Smooth muscle cell (in vitro differentiated cells): ENCODE measurements around the gene SPATA16. TPM values are rescaled to one million over a fixed set of nuclear protein-coding genes. Genes with fewer than 3 reads are reported as not detected.

Source experiments
- DNase-seq: peaks from one replicate; lab custom pipeline; 2025; ENCODE audit not compliant: unreplicated experiment; lab: John Stamatoyannopoulos, UW
- H2AFZ ChIP-seq: fragments of 200-600 bp; sonication (generic); 2 replicates; pipeline ENCODE4 v1.6.0; 2016; ENCODE audit warnings: antibody characterized with exemption, low read depth, mild to moderate bottlenecking
- H3F3A ChIP-seq: fragments of 200-600 bp; sonication (generic); 2 replicates; pipeline ENCODE4 v1.6.0; 2017; ENCODE audit warnings: antibody characterized with exemption, low read depth
- H3K27ac ChIP-seq: fragments of 200-600 bp; sonication (generic); 2 replicates; pipeline ENCODE4 v1.5.1; 2016; ENCODE audit warnings: low read depth, mild to moderate bottlenecking
- H3K27me3 ChIP-seq: fragments of 200-600 bp; sonication (generic); 2 replicates; pipeline ENCODE4 v1.6.1; 2016; ENCODE audit warnings: low read depth, mild to moderate bottlenecking
- H3K36me3 ChIP-seq: fragments of 200-600 bp; sonication (generic); 2 replicates; pipeline ENCODE4 v1.5.1; 2016; ENCODE audit warnings: low read depth
- H3K4me1 ChIP-seq: fragments of 200-600 bp; sonication (generic); 2 replicates; pipeline ENCODE4 v1.5.1; 2016; ENCODE audit warnings: low read depth
- H3K4me2 ChIP-seq: fragments of 200-600 bp; sonication (generic); 2 replicates; pipeline ENCODE4 v1.6.0; 2016; ENCODE audit warnings: mild to moderate bottlenecking
- H3K4me3 ChIP-seq: fragments of 200-600 bp; sonication (generic); 2 replicates; pipeline ENCODE4 v1.5.1; 2016; ENCODE audit warnings: mild to moderate bottlenecking
- H3K79me2 ChIP-seq: fragments of 200-600 bp; sonication (generic); 2 replicates; pipeline ENCODE4 v1.6.0; 2016; ENCODE audit warnings: low read depth, mild to moderate bottlenecking
- H3K9ac ChIP-seq: fragments of 200-600 bp; sonication (generic); 2 replicates; pipeline ENCODE4 v1.6.0; 2016; ENCODE audit warnings: low read depth
- H3K9me3 ChIP-seq: fragments of 200-600 bp; sonication (generic); replicated peaks from 2 replicates; pipeline ENCODE4 v1.5.1; 2016; ENCODE audit warnings: low read depth
- H4K20me1 ChIP-seq: fragments of 200-600 bp; sonication (generic); 2 replicates; pipeline ENCODE4 v1.6.0; 2016; ENCODE audit warnings: low read depth
- CTCF ChIP-seq: fragments of 200-600 bp; sonication (generic); IDR thresholded peaks from 2 replicates; pipeline ENCODE4 v1.5.1; 2017; ENCODE audit warnings: borderline replicate concordance, mild to moderate bottlenecking, antibody characterized with exemption; ENCODE audit not compliant: insufficient read depth, poor library complexity, severe bottlenecking
- WGBS: methylation state at CpG from one replicate; pipeline ENCODE4 v1.1.7; 2016; ENCODE audit warnings: low lambda C conversion rate; 5-methylcytosine and 5-hydroxymethylcytosine counted together
- polyA plus RNA-seq: library from polyadenylated mRNA; unstranded; fragments of >200 nt; fragmentation: Nextera tagmentation; extraction: Ambion mirVana; gene quantifications from 2 replicates; pipeline ENCODE4 v1.2.1, GENCODE V29; 2016
- total RNA-seq: library from RNA; depleted of rRNA; stranded (reverse); fragments of >200 nt; gene quantifications from 2 replicates; pipeline ENCODE4 v1.2.3, GENCODE V29; 2014

Gene SPATA16
- total and polyA plus RNA-seq, 2 experiments from 2014 or later: not detected

GRCh38 chr3:172915911-172916514 is 225.0 kb downstream of the SPATA16 start:
- Histone ChIP-seq H4K20me1 (no peaks in the 10 kb centered on the region), H3K4me3 (no peak overlapping the region), H2AFZ (no peak overlapping the region), H3K4me1 (peaks cover 8% of the 10 kb centered on the region), H3K9ac (no peak overlapping the region), H3K27ac (no peak overlapping the region), H3K4me2 (no peak overlapping the region), H3F3A (no peaks in the 10 kb centered on the region), H3K79me2 (no peaks in the 10 kb centered on the region), H3K36me3 (no peaks in the 10 kb centered on the region), H3K9me3 (no peaks in the 10 kb centered on the region), H3K27me3 (no peaks in the 10 kb centered on the region)
- TF ChIP-seq CTCF: no peak
- WGBS: 45% methylated on average over 1 of the region's 1 CpG
- no peak for DNase-seq

DNA sequence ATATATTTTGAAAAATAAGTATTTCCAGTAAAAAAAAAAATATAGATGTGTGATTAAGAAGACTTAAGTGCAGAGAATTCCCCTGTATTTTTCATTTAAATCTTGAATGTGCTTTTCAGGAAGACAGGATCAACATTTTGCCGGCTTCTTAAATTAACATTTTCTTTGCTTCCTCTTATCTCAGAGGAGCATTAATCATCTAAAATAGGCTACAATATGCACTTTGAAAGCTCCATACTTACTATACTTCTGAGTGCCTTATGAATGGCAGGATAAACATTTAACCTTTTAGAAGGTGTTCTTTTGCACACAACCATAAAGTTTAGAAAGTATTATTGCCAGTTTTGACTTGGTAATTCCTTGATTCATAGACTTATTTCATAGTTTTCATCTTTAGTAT is 226.2 kb downstream of the SPATA16 start:
- DNase-seq: no peak
- H3K27me3 ChIP-seq: no peaks in the 10 kb centered on the region
- no peak overlapping the region for H3K9ac ChIP-seq
- H3F3A ChIP-seq: no peaks in the 10 kb centered on the region
- H3K36me3 ChIP-seq: no peaks in the 10 kb centered on the region
- peak overlapping the region; percentile 51 for H2AFZ ChIP-seq
- TF ChIP-seq CTCF: no peak
- H3K4me2 ChIP-seq: peak overlapping the region; percentile 67
- H3K9me3 ChIP-seq: no peaks in the 10 kb centered on the region
- H3K27ac ChIP-seq: peak overlapping the region; percentile 4
- peaks cover 8% of the 10 kb centered on the region for H3K4me1 ChIP-seq
- H4K20me1 ChIP-seq: no peaks in the 10 kb centered on the region
- 30% methylated on average over 1 of the region's 1 CpG for WGBS
- no peak overlapping the region for H3K4me3 ChIP-seq
- no peaks in the 10 kb centered on the region for H3K79me2 ChIP-seq

DNA sequence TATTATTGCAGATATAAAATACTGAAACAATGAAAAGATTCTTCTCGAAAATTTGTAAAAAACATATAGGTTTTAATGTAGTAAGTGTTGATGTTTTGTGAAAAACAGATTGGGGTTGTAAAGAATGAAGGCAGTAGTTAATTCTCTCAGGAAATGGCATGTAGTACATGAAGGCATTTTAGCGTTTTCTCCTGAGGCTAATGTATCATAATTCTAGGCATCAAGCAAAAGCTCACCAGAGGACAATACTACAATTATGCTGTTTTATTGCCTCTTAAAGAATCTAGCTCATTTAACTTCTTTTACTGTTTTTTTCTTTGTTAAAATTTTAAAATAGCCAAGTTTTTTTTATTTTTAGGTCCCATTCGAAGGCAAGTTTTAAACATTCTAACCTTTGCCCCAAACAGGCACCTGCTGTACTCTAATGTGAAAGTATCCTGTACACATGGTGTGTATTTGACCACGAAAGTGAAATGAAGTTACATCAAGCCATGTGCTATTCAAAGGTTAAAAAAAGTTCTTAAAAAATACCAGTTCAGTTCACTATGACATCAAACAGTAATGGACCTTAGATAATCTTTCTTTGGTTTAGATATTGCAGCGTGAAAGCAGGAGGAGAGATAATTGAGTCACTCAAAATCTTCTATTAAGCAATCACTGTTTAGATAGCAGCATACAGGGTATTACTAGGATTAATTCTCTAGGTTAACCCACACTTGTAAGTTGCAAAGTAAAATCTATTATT is 227.0 kb downstream of the SPATA16 start:
- WGBS: 60% methylated on average over 5 of the region's 5 CpGs
- Histone ChIP-seq H3K9ac (no peak overlapping the region), H3K4me1 (peaks cover 8% of the 10 kb centered on the region), H3K4me2 (peak overlapping the region; percentile 67), H3K79me2 (no peaks in the 10 kb centered on the region), H2AFZ (no peak overlapping the region), H3K27ac (no peak overlapping the region), H3K27me3 (no peaks in the 10 kb centered on the region), H3K36me3 (no peaks in the 10 kb centered on the region), H3F3A (no peaks in the 10 kb centered on the region), H4K20me1 (no peaks in the 10 kb centered on the region), H3K9me3 (no peaks in the 10 kb centered on the region), H3K4me3 (no peak overlapping the region)
- DNase-seq: no peak
- TF ChIP-seq CTCF: no peak
